ENCODE measurements around the gene C14orf132. TPM values are rescaled to one million over a fixed set of nuclear protein-coding genes. Genes with fewer than 3 reads are reported as not detected.

The C14orf132 gene
- total RNA-seq, result 1 to 10 TPM; 3.5 to 6.4 (median 5.0) TPM

- H3K27ac ChIP-seq, result peak within 1 kb of the TSS; percentile 72 to 87 (median 86)
- peaks cover 39% of the 10 kb centered on the region for H3K27me3 ChIP-seq
- intact Hi-C loops (cut with DNase I; ENCODE audit: low total_unique reads), result no loop called here
- no peaks in the 10 kb centered on the region for H3K9me3 ChIP-seq
- peaks cover 0 to 33% (median 14%) of the 10 kb centered on the region in 4 donors for H3K4me1 ChIP-seq
- H3K36me3 ChIP-seq, result no peaks in the 10 kb centered on the region
- in situ Hi-C loops (cut with MboI; ENCODE audit: low pct_ligation_motif_present in 1 of 4, low pct_unique_long_range_greater_than_20kb in 1 of 4, low sequenced_read_pairs in 3 of 4), result no loop called here
- H3K4me3 ChIP-seq, result peak within 1 kb of the TSS; percentile 61 to 74 (median 66)
- DNase-seq, result peak; percentile 67
- WGBS, 2 donors (ENCODE audit: low coverage in 1 of 2), result 2% methylated on average over 42 of the region's 72 CpGs; no CpG with 5 or more reads in 1 of the 2 donors
- TF ChIP-seq POLR2AphosphoS5 (IDR thresholded peaks at IDR 0.05) (peak; percentile 77 to 93 (median 86)), CTCF (IDR thresholded peaks at IDR 0.05) (no peak), POLR2A (IDR thresholded peaks at IDR 0.05) (peak; percentile 46), EP300 (IDR thresholded peaks at IDR 0.05; ENCODE audit: low read depth) (no peak)
Observed at GRCh38 chr14:96038920-96039632, at the start of gene C14orf132. TSS of gene C14orf132 (plus strand) at chr14:96039362. CDS start at chr14:96039501, 139 bp downstream.

DNA sequence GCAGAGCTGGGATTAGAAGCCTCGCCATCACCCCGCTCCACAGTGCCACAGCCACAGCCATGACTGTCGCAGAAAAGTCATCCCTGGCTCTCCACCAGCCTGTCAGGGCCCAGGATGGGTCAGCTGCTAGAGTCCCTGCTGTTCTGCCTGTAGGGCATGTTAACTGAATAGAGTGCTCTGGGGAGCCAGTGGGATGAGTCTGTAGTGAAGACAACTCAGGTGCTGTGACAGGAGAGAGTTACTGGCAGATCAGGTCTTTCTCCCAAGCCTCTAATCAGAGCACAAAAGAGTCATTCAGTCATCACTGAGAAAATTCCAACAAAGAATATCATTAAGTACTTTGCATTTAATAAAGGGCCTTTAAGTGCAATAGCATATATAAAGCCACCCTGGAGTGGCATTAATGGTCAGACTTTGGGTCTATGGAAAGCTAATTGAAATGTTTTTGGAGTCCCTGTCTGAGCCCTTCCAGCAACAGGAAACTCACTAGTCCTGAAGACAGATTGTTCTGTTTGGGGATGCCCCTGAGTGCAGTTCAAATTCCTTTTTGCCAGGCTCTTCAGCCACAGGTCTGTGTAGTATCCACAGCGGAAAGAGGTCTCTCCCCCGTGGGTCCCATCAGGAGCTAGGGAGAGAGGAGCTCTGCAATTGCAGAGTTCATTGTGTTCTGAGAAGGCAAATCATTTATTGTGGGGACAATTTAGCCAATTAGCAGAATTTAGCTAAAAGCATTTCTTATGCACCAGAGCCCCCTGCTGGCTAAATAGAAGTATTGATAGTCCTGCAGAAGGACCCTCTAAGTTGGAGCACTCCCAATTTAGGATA lies 45.2 kb upstream of the C14orf132 start:
- Histone ChIP-seq H3K27me3 (peaks cover 19% of the 10 kb centered on the region), H3K9me3 (peaks cover 10 to 12% of the 10 kb centered on the region in 2 donors), H3K4me3 (no peak overlapping the region), H3K4me1 (no peaks in the 10 kb centered on the region), H3K36me3 (no peaks in the 10 kb centered on the region), H3K27ac (no peak overlapping the region)
- in situ Hi-C loops (cut with MboI; ENCODE audit: low pct_ligation_motif_present in 1 of 4, low pct_unique_long_range_greater_than_20kb in 1 of 4, low sequenced_read_pairs in 3 of 4), result loop anchor here (10.0 to 25.0 kb wide), 3 partner anchors 429 to 557 kb away; no protein-coding TSS in a partner anchor
- TF ChIP-seq CTCF (IDR thresholded peaks at IDR 0.05) (peak; percentile 64 to 75 (median 70)), EP300 (IDR thresholded peaks at IDR 0.05; ENCODE audit: low read depth) (no peak)
- no peak for DNase-seq
- intact Hi-C loops (cut with DNase I; ENCODE audit: low total_unique reads), result loop anchor here (5.0 kb wide), 1 partner anchor 437 kb away; no protein-coding TSS in a partner anchor
- WGBS, 2 donors (ENCODE audit: low coverage in 1 of 2), result 26% methylated on average over 5 of the region's 5 CpGs; no CpG with 5 or more reads in 1 of the 2 donors

GRCh38 chr14:95994593-95994928 lies 44.6 kb upstream of the C14orf132 start:
- TF ChIP-seq POLR2A (IDR thresholded peaks at IDR 0.05) (no peak), POLR2AphosphoS5 (IDR thresholded peaks at IDR 0.05) (no peak), CTCF (IDR thresholded peaks at IDR 0.05) (peak in 1 of 5 experiments; percentile 3)
- H3K4me3 ChIP-seq, result no peak overlapping the region
- H3K4me1 ChIP-seq, result no peaks in the 10 kb centered on the region
- 22 to 29% methylated on average over 3 of the region's 3 CpGs for WGBS, 2 donors (ENCODE audit: low coverage in 1 of 2)
- no peaks in the 10 kb centered on the region for H3K36me3 ChIP-seq
- in situ Hi-C loops (cut with MboI; ENCODE audit: low pct_ligation_motif_present in 1 of 4, low pct_unique_long_range_greater_than_20kb in 1 of 4, low sequenced_read_pairs in 3 of 4) (loop anchor here (10.0 to 25.0 kb wide), 3 partner anchors 430 to 557 kb away; no protein-coding TSS in a partner anchor), intact Hi-C loops (cut with DNase I; ENCODE audit: low total_unique reads) (loop anchor here (5.0 kb wide), 1 partner anchor 437 kb away; no protein-coding TSS in a partner anchor)
- no peak overlapping the region for H3K27ac ChIP-seq
- peaks cover 10 to 12% of the 10 kb centered on the region in 2 donors for H3K9me3 ChIP-seq
- DNase-seq, result no peak
- H3K27me3 ChIP-seq, result peaks cover 23% of the 10 kb centered on the region

GRCh38 chr14:95998656-95999055 lies 40.5 kb upstream of the C14orf132 start:
- intact Hi-C loops (cut with DNase I; ENCODE audit: low total_unique reads), result no loop called here
- no peak overlapping the region for H3K4me3 ChIP-seq
- H3K27me3 ChIP-seq, result peaks cover 25% of the 10 kb centered on the region
- no peaks in the 10 kb centered on the region for H3K9me3 ChIP-seq
- no peak for DNase-seq
- no peaks in the 10 kb centered on the region for H3K4me1 ChIP-seq
- TF ChIP-seq CTCF (IDR thresholded peaks at IDR 0.05), result peak in 3 of 5 experiments; percentile 18 to 28 (median 28)
- TF ChIP-seq EP300 (IDR thresholded peaks at IDR 0.05; ENCODE audit: low read depth), result no peak
- H3K36me3 ChIP-seq, result no peaks in the 10 kb centered on the region
- in situ Hi-C loops (cut with MboI; ENCODE audit: low pct_ligation_motif_present in 1 of 4, low pct_unique_long_range_greater_than_20kb in 1 of 4, low sequenced_read_pairs in 3 of 4), result loop anchor here (10.0 to 25.0 kb wide), 3 partner anchors 434 to 561 kb away; no protein-coding TSS in a partner anchor
- no peak overlapping the region for H3K27ac ChIP-seq
- 21% methylated on average over 1 of the region's 1 CpG; no CpG with 5 or more reads in 1 of the 2 donors for WGBS, 2 donors (ENCODE audit: low coverage in 1 of 2)

All from transverse colon (tissue), 4 donors.